ENCODE data around the gene IFI35. TPM values are rescaled to one million over a fixed set of nuclear protein-coding genes. Genes with fewer than 3 reads are reported as not detected.

IFI35 gene
- total and polyA plus RNA-seq, 9 of the 15 experiments (the other 6 are each of a cell fraction or from before 2014, with no cell fraction given): 4.4 to 13.1 (median 10.2) TPM

GRCh38 chr17:42967925-42968324 lies 38.7 kb upstream of the IFI35 start:
- FAIRE-seq: no peak

More at GRCh38 chr17:42967925-42968324, 38.7 kb upstream of the IFI35 start:
- Histone ChIP-seq H2AFZ (ENCODE audit: low read depth, low read length) (no peak overlapping the region), H3K9ac (ENCODE audit: insufficient read depth in 1 of 2, low read depth in 2 of 2, low read length in 2 of 2) (no peak overlapping the region), H3K36me3 (ENCODE audit: control insufficient read depth, insufficient read depth, low read length) (peaks cover 5% of the 10 kb centered on the region; the same call in 2 of the 3 replicates), H3K27ac (ENCODE audit: extremely low read depth, low read depth, low read length) (no peak overlapping the region), H3K9me3 (replicated peaks; ENCODE audit: control insufficient read depth, insufficient read depth, low read depth, low read length) (no peaks in the 10 kb centered on the region), H3K4me3 (no peak overlapping the region), H3K4me2 (ENCODE audit: insufficient read depth, low read length) (no peak overlapping the region), H3K4me1 (replicated peaks in 1 of 2; ENCODE audit: control insufficient read depth in 2 of 2, insufficient read depth in 2 of 2, low read length in 2 of 2) (peaks cover 3 to 7% of the 10 kb centered on the region in 2 experiments; a peak in 4 of 5 replicates), H3K9me1 (ENCODE audit: control insufficient read depth, insufficient read depth, low read length) (no peaks in the 10 kb centered on the region), H3K27me3 (ENCODE audit: control insufficient read depth in 2 of 2, insufficient read depth in 2 of 2, low read length in 2 of 2) (no peaks in the 10 kb centered on the region), H4K20me1 (replicated peaks; ENCODE audit: control insufficient read depth, insufficient read depth, low read length) (no peaks in the 10 kb centered on the region), H3K79me2 (ENCODE audit: control insufficient read depth, insufficient read depth, low read length) (peaks cover 27% of the 10 kb centered on the region)
- in situ Hi-C loops (cut with MboI): no loop called here
- intact Hi-C loops (cut with micrococcal nuclease): no loop called here
- ChIA-PET CTCF (ENCODE audit: low intra/inter-chr PET ratio) (no interaction called here), POLR2A (interaction anchor here (0.6 to 2.6 kb wide), 4 partner anchors 12 to 347 kb away, joined by 3 to 17 read pairs (median 12); partner anchors contain the start of genes PTGES3L, RPL27 and RUNDC1)
- TF ChIP-seq DEAF1 (CRISPR knock-in tag; IDR thresholded peaks at IDR 0.05): no peak
- BruUV-seq (replicated peaks): no TSS peak
- WGBS (ENCODE audit: insufficient coverage, low coverage, missing lambda C conversion rate): 40% methylated on average over 1 of the region's 1 CpG
- DNase-seq (ENCODE audit: extremely low read depth in 1 of 4, low spot score in 3 of 4) (no peak), ATAC-seq (no peak)
